ENCODE results near the gene URB2.
A peak's percentile ranks its signal among the peaks of the same experiment; 100 is the strongest.

URB2 gene

GRCh38 chr1:229625915-229626831, at the start of gene URB2, which contains the start of gene TAF5L:
Gene URB2, plus strand, starts transcription at chr1:229626247. Its CDS starts 1,387 bp downstream, at chr1:229627634.
Gene TAF5L, minus strand, starts transcription at chr1:229626122. Its CDS starts 11,640 bp downstream, at chr1:229614482.
- H3K4me2 ChIP-seq (ENCODE audit: low read depth, low read length, poor library complexity, severe bottlenecking) = peak within 1 kb of the TSS; percentile 91
- no peaks in the 10 kb centered on the region for H3K9me3 ChIP-seq (ENCODE audit: insufficient read depth, low read depth, low read length)
- H3K27me3 ChIP-seq (ENCODE audit: insufficient read depth, low read length, poor library complexity, severe bottlenecking) = no peaks in the 10 kb centered on the region
- H2AFZ ChIP-seq (ENCODE audit: low read length) = peak within 1 kb of the TSS; percentile 80
- no peaks in the 10 kb centered on the region for H3F3A ChIP-seq (ENCODE audit: low read depth)
- TF ChIP-seq CTCF (conservative IDR thresholded peaks at IDR 0.05; ENCODE audit: low read length) (no peak), EZH2phosphoT487 (IDR thresholded peaks at IDR 0.05; ENCODE audit: borderline replicate concordance) (no peak)
- H3K9me2 ChIP-seq (replicated peaks; ENCODE audit: low read depth, low read length) = no peaks in the 10 kb centered on the region
- H3K4me1 ChIP-seq (ENCODE audit: insufficient read depth, low read length, poor library complexity, severe bottlenecking) = peaks cover 38% of the 10 kb centered on the region
- H3K79me2 ChIP-seq (ENCODE audit: insufficient read depth, low read length) = peaks cover 87% of the 10 kb centered on the region
- peaks cover 64% of the 10 kb centered on the region for H4K20me1 ChIP-seq (ENCODE audit: insufficient read depth, low read length, poor library complexity, severe bottlenecking)
- no peaks in the 10 kb centered on the region for H3K36me3 ChIP-seq (ENCODE audit: insufficient read depth, low read length)
- H3K9ac ChIP-seq (ENCODE audit: low read depth, low read length, poor library complexity, severe bottlenecking) = peak within 1 kb of the TSS; percentile 88
- peak within 1 kb of the TSS; percentile 100 for H3K4me3 ChIP-seq (ENCODE audit: low read length, poor library complexity, severe bottlenecking)

DNA sequence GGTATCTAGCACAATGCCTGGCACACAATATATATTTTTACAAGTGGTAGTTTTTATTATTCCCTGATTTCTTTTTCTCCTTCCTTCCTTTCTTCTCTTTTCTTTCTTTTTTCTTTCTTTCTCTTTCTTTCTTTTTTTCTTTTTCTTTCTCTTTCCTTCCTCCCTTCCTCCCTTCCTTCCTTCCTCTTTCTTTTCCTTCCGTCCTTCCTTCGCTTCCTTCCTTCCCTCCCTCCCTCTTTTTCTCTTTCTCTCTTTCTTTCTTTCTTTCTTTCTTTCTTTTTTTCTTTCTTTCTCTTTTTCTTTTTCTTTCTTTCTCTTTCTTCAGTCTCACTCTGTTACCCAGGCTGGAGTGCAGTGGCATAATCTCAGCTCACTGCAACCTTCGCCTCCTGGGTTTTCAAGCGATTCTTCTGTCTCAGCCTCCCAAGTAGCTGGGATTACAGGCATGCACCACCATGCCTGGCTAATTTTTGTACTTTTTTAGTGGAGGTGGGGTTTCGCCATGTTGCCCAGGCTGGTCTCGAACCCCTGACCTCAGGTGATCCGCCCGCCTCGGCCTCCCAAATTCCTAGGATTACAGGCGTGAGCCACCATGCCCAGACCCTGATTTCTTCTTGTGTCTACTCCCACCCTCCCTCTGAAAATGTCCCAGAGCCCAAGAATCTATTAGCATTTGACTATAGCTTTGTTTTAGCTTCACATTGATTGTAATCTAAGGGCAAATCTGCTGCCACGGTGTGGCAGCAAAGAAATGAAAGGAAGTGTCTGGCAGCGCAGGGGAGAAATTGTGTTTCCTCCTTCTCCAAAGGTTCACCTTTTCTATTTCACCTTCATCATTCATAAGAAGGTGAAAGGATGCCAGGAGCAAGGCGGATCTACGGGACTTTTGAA, 47.6 kb upstream of the URB2 start:
- Histone ChIP-seq H3K4me1 (ENCODE audit: insufficient read depth, low read length, poor library complexity, severe bottlenecking) (no peaks in the 10 kb centered on the region), H3K9me3 (ENCODE audit: insufficient read depth, low read depth, low read length) (no peaks in the 10 kb centered on the region), H3K27me3 (ENCODE audit: insufficient read depth, low read length, poor library complexity, severe bottlenecking) (no peaks in the 10 kb centered on the region), H3K9me2 (replicated peaks; ENCODE audit: low read depth, low read length) (no peaks in the 10 kb centered on the region), H3K79me2 (ENCODE audit: insufficient read depth, low read length) (no peaks in the 10 kb centered on the region), H3K4me3 (ENCODE audit: low read length, poor library complexity, severe bottlenecking) (no peak overlapping the region), H3K4me2 (ENCODE audit: low read depth, low read length, poor library complexity, severe bottlenecking) (no peak overlapping the region), H3K36me3 (ENCODE audit: insufficient read depth, low read length) (no peaks in the 10 kb centered on the region), H3F3A (ENCODE audit: low read depth) (no peaks in the 10 kb centered on the region), H2AFZ (ENCODE audit: low read length) (0 out of 2 replicates have a peak overlapping the region, but pooled peaks have one; percentile 36), H4K20me1 (ENCODE audit: insufficient read depth, low read length, poor library complexity, severe bottlenecking) (no peaks in the 10 kb centered on the region), H3K9ac (ENCODE audit: low read depth, low read length, poor library complexity, severe bottlenecking) (no peak overlapping the region)
- TF ChIP-seq EZH2phosphoT487 (IDR thresholded peaks at IDR 0.05; ENCODE audit: borderline replicate concordance) (no peak), CTCF (conservative IDR thresholded peaks at IDR 0.05; ENCODE audit: low read length) (no peak)

DNA sequence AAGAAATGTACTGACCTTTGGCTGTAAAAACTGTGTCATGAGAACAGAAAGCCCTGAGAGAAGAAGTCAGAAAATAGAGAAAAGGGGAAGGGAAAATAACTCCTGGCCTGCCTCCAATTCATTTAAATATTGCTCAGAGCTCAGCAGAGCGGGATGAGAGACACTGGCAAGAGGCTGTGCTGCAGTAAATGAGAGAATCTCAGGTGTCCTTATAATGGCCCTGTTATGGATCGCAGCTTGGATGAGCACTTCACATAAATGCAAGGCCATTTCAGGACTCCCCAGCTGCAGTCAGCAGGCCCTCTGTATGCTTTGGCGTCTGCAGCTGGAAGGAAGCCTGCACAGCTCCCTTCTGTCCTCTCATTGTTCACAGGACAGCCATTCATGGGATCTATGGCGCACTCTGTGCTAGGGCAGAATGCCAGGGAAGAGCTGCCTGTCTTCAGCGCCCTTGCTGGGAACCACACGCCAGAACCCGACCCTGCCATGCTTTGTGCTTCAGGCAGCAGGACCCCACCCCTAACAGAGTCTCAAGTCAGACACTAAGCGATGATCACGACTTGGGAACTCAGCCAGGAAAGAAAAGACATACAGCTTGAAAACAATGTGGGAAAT, 46.9 kb upstream of the URB2 start:
- no peak for TF ChIP-seq CTCF (conservative IDR thresholded peaks at IDR 0.05; ENCODE audit: low read length)
- no peak for TF ChIP-seq EZH2phosphoT487 (IDR thresholded peaks at IDR 0.05; ENCODE audit: borderline replicate concordance)

More for the DNA sequence above, 46.9 kb upstream of the URB2 start:
- Histone ChIP-seq H3K9me2 (replicated peaks; ENCODE audit: low read depth, low read length) (no peaks in the 10 kb centered on the region), H4K20me1 (ENCODE audit: insufficient read depth, low read length, poor library complexity, severe bottlenecking) (no peaks in the 10 kb centered on the region), H3K4me1 (ENCODE audit: insufficient read depth, low read length, poor library complexity, severe bottlenecking) (no peaks in the 10 kb centered on the region), H3K36me3 (ENCODE audit: insufficient read depth, low read length) (no peaks in the 10 kb centered on the region), H2AFZ (ENCODE audit: low read length) (no peak overlapping the region), H3K4me2 (ENCODE audit: low read depth, low read length, poor library complexity, severe bottlenecking) (no peak overlapping the region), H3K27me3 (ENCODE audit: insufficient read depth, low read length, poor library complexity, severe bottlenecking) (no peaks in the 10 kb centered on the region), H3K9ac (ENCODE audit: low read depth, low read length, poor library complexity, severe bottlenecking) (no peak overlapping the region), H3F3A (ENCODE audit: low read depth) (no peaks in the 10 kb centered on the region), H3K4me3 (ENCODE audit: low read length, poor library complexity, severe bottlenecking) (no peak overlapping the region), H3K9me3 (ENCODE audit: insufficient read depth, low read depth, low read length) (no peaks in the 10 kb centered on the region), H3K79me2 (ENCODE audit: insufficient read depth, low read length) (no peaks in the 10 kb centered on the region)

Measured in Loucy (cell line).